HCT116 (cell line): ENCODE measurements around the gene TRMT10B. TPM values are rescaled to one million over a fixed set of nuclear protein-coding genes. Genes with fewer than 3 reads are reported as not detected.

Experiments
- ATAC-seq: fragments of 200-7000 bp; cut with Tn5 transposase; 2 replicates; pipeline ENCODE4 v1.9.1; 2020; ENCODE audit warnings: mild to moderate bottlenecking, moderate library complexity
- Bru-seq: library from RNA; stranded (reverse); fragments of 400-500 nt; gene quantifications from one replicate; lab custom pipeline; 2021; lab: Mats Ljungman, UMichigan
- BruChase-seq, 2 experiments: library from RNA; stranded (reverse); fragments of 400-500 nt; gene quantifications; one replicate each; lab custom pipeline; 2021; lab: Mats Ljungman, UMichigan
- BruUV-seq: library from RNA; stranded (reverse); fragments of 400-500 nt; replicated peaks from 2 replicates; lab custom pipeline; 2021; lab: Mats Ljungman, UMichigan
- CTCF ChIA-PET: fragments of 300-600 bp; sonication (Branson Sonifier 250); formaldehyde crosslinking; loops from one replicate; lab custom pipeline; 2021; ENCODE audit warnings: antibody characterized with exemption; lab: Charles Lee
- POLR2A ChIA-PET: fragments of 300-600, 350-600 bp; sonication (Branson Sonifier 250); formaldehyde crosslinking; loops from one replicate; lab custom pipeline; 2021; ENCODE audit warnings: antibody characterized with exemption; lab: Charles Lee
- RAD21 ChIA-PET, 2 experiments: fragments of 300-600 bp; sonication (Branson Sonifier 250); formaldehyde crosslinking; loops; one replicate each; lab custom pipeline; 2023; ENCODE audit warnings: low total read pairs in 2 of 2; ENCODE audit not compliant: uncharacterized antibody in 2 of 2, unreplicated experiment in 2 of 2, low non-redundant PET in 1 of 2; lab: Charles Lee
- DNase-seq: peaks from one replicate; pipeline ENCODE4 v3.0.0-alpha.2; 2010; ENCODE audit warnings: low read depth, low spot score
- H2AFZ ChIP-seq: fragments of 200-600 bp; shearing (Covaris generic), sonication (generic); 2 replicates; pipeline ENCODE4 v1.6.1; 2017; ENCODE audit warnings: low read depth, mixed run types, mixed read lengths, antibody characterized with exemption, low read length; ENCODE audit not compliant: poor library complexity, severe bottlenecking
- H3K27ac ChIP-seq: 2 replicates; pipeline ENCODE4 v1.5.1; 2012; ENCODE audit warnings: low read depth, low read length
- H3K27me3 ChIP-seq: fragments of 200-600 bp; sonication (generic); 2 replicates; pipeline ENCODE4 v1.6.1; 2016; ENCODE audit warnings: mixed run types, low read length, mixed read lengths; ENCODE audit not compliant: insufficient read depth
- H3K36me3 ChIP-seq, 2 experiments: fragments of 200-500 bp in 1 of 2; fragments of 200-600 bp in 1 of 2; sonication (Bioruptor generic) in 1 of 2; sonication (generic) in 1 of 2; 2 replicates each; pipeline versions ENCODE4 v1.5.1 to v1.6.1; 2014 to 2016; ENCODE audit warnings: low read length in 2 of 2, inconsistent platforms in 1 of 2, mixed read lengths in 1 of 2, mixed run types in 1 of 2; ENCODE audit not compliant: insufficient read depth in 2 of 2, control insufficient read depth in 1 of 2
- H3K4me1 ChIP-seq, 2 experiments: fragments of 200-600 bp in 1 of 2; sonication (generic) in 1 of 2; 2 replicates each; pipeline versions ENCODE4 v1.5.1 to v1.6.1; 2012 to 2017; ENCODE audit warnings: low read length in 2 of 2, inconsistent platforms in 1 of 2, mild to moderate bottlenecking in 1 of 2, mixed read lengths in 1 of 2, mixed run types in 1 of 2, moderate library complexity in 1 of 2; ENCODE audit not compliant: insufficient read depth in 2 of 2, control insufficient read depth in 1 of 2
- H3K4me2 ChIP-seq: fragments of 200-600 bp; sonication (generic); 2 replicates; pipeline ENCODE4 v1.6.1; 2017; ENCODE audit warnings: mixed run types, low read length, mixed read lengths
- H3K4me3 ChIP-seq, 2 experiments: fragments of 200-600 bp in 1 of 2; sonication (generic) in 1 of 2; replicated peaks in 1 of 2; 2 replicates each; pipeline ENCODE4 v1.5.1; 2011 to 2016; ENCODE audit warnings: low read length in 2 of 2, control low read depth in 1 of 2, low read depth in 1 of 2, mild to moderate bottlenecking in 1 of 2, mixed read lengths in 1 of 2, mixed run types in 1 of 2
- H3K79me2 ChIP-seq: fragments of 200-600 bp; sonication (generic); 2 replicates; pipeline ENCODE4 v1.6.1; 2017; ENCODE audit warnings: mild to moderate bottlenecking, mixed run types, low read length, moderate library complexity, mixed read lengths; ENCODE audit not compliant: insufficient read depth
- H3K9ac ChIP-seq: fragments of 200-600 bp; sonication (generic); 2 replicates; pipeline ENCODE4 v1.6.1; 2016; ENCODE audit warnings: low read length, mixed read lengths
- H3K9me2 ChIP-seq: fragments of 200-600 bp; sonication (generic), shearing (Covaris generic); 2 replicates; pipeline ENCODE4 v1.6.1; 2017; ENCODE audit warnings: mixed run types, mild to moderate bottlenecking, moderate library complexity; ENCODE audit not compliant: insufficient read depth
- H3K9me3 ChIP-seq, 2 experiments: fragments of 200-500 bp in 1 of 2; fragments of 200-600 bp in 1 of 2; sonication (Bioruptor generic) in 1 of 2; sonication (generic) in 1 of 2; 2 replicates each; pipeline ENCODE4 v1.6.1; 2014 to 2017; ENCODE audit warnings: low read length in 2 of 2, mixed read lengths in 2 of 2, inconsistent platforms in 1 of 2, low read depth in 1 of 2, mild to moderate bottlenecking in 1 of 2, mixed run types in 1 of 2, moderate library complexity in 1 of 2; ENCODE audit not compliant: control insufficient read depth in 1 of 2, insufficient read depth in 1 of 2
- H4K20me1 ChIP-seq: fragments of 200-600 bp; sonication (generic), shearing (Covaris generic); 2 replicates; pipeline ENCODE4 v1.6.1; 2017; ENCODE audit warnings: mixed run types, mild to moderate bottlenecking, moderate library complexity; ENCODE audit not compliant: insufficient read depth
- CEBPB ChIP-seq: IDR thresholded peaks from 2 replicates; pipeline ENCODE4 v1.6.1; 2012; ENCODE audit warnings: low read depth
- CTCF ChIP-seq, 3 experiments: fragments of 200-600 bp in 1 of 3; sonication (generic) in 1 of 3; IDR thresholded peaks in 2 of 3; conservative IDR thresholded peaks in 1 of 3; 2 replicates each; pipeline ENCODE4 v1.5.1; 2012 to 2017; ENCODE audit warnings: low read depth in 2 of 3, low read length in 2 of 3, antibody characterized with exemption in 1 of 3, borderline replicate concordance in 1 of 3, control low read depth in 1 of 3, mild to moderate bottlenecking in 1 of 3, mixed read lengths in 1 of 3, mixed run types in 1 of 3, moderate library complexity in 1 of 3; ENCODE audit not compliant: insufficient read depth in 1 of 3
- EGR1 ChIP-seq: IDR thresholded peaks from 2 replicates; pipeline ENCODE4 v1.6.1; 2012; ENCODE audit warnings: low read depth
- ELF1 ChIP-seq: IDR thresholded peaks from 2 replicates; pipeline ENCODE4 v1.6.1; 2012; ENCODE audit warnings: low read depth, borderline replicate concordance
- EZH2 ChIP-seq: fragments of 200-600 bp; sonication (generic); IDR thresholded peaks from 2 replicates; pipeline ENCODE4 v1.6.1; 2017; ENCODE audit warnings: antibody characterized with exemption, mixed run types
- FOSL1 ChIP-seq: IDR thresholded peaks from 2 replicates; pipeline ENCODE4 v1.6.1; 2012; ENCODE audit warnings: low read depth
- JUND ChIP-seq: IDR thresholded peaks from 2 replicates; pipeline ENCODE4 v1.6.1; 2012
- MAX ChIP-seq: IDR thresholded peaks from 2 replicates; pipeline ENCODE4 v1.6.1; 2012
- POLR2A ChIP-seq: IDR thresholded peaks from 2 replicates; pipeline ENCODE4 v1.7.0; 2011; ENCODE audit warnings: borderline replicate concordance; ENCODE audit not compliant: insufficient read depth, insufficient read length; ENCODE audit errors: extremely low read depth
- POLR2AphosphoS5 ChIP-seq: IDR thresholded peaks from 2 replicates; pipeline ENCODE4 v1.6.1; 2011; ENCODE audit warnings: mild to moderate bottlenecking, low read depth, low read length, moderate library complexity
- SIN3A ChIP-seq: IDR thresholded peaks from 2 replicates; pipeline ENCODE4 v1.6.1; 2012; ENCODE audit warnings: low read depth
- SP1 ChIP-seq: IDR thresholded peaks from 2 replicates; pipeline ENCODE4 v1.6.1; 2012; ENCODE audit warnings: low read depth
- SRF ChIP-seq: IDR thresholded peaks from 2 replicates; pipeline ENCODE4 v1.6.1; 2012; ENCODE audit warnings: low read depth
- ZBTB33 ChIP-seq: IDR thresholded peaks from 2 replicates; pipeline ENCODE4 v1.6.1; 2011; ENCODE audit warnings: mild to moderate bottlenecking, low read length, moderate library complexity; ENCODE audit not compliant: insufficient replicate concordance; ENCODE audit errors: extremely low read depth
- ZFX ChIP-seq: fragments of 450-650 bp; IDR thresholded peaks from 2 replicates; pipeline ENCODE4 v1.6.1; 2017
- ZNF274 ChIP-seq: fragments of 200-500 bp; sonication (Bioruptor generic); IDR thresholded peaks from 2 replicates; pipeline ENCODE4 v1.6.1; 2014; ENCODE audit warnings: mild to moderate bottlenecking, low read depth, low read length, inconsistent platforms
- intact Hi-C: fragments of 100-400 bp; cut with micrococcal nuclease; formaldehyde crosslinking; loops from 2 replicates; pipeline ENCODE4 v1.10.0; 2022
- long read RNA-seq: library from polyadenylated mRNA; unstranded; transcript quantifications from one replicate; pipeline ENCODE4 v2.0.0, GENCODE V29; 2021; ENCODE audit not compliant: unreplicated experiment
- polyA plus RNA-seq: library from polyadenylated mRNA; unstranded; fragments of >200 nt; gene quantifications from 2 replicates; pipeline ENCODE4 v1.2.1, GENCODE V29; 2012; ENCODE audit warnings: missing spikeins
- total RNA-seq: library from RNA; stranded (reverse); gene quantifications from one replicate; pipeline ENCODE4 v1.2.1, GENCODE V29; 2021; ENCODE audit not compliant: unreplicated experiment

TRMT10B gene
- total RNA-seq: 5.5 TPM
- polyA plus RNA-seq: 5.0 and 6.2 TPM in 2 replicates
- percentile 72 among the genes with signal in this experiment for Bru-seq, nascent RNA
- BruChase-seq, experiment 1, labeled RNA remaining after a 6-hour chase: percentile 61 among the genes with signal in this experiment
- BruChase-seq, experiment 2, labeled RNA remaining after a 2-hour chase: percentile 74 among the genes with signal in this experiment
- long read RNA-seq, transcript TRMT10B-201 (9 exons, 2,281 nt): major isoform, 7 of 49 reads
- long read RNA-seq, partial matches to known transcripts: 4 of 49 reads
- long read RNA-seq, other reads (novel, unspliced or antisense): 36 of 49 reads

- intact Hi-C loops: loop anchor here (10.0 kb wide), 1 partner anchor 101 kb away; no protein-coding TSS in a partner anchor
- H4K20me1 ChIP-seq: no peaks in the 10 kb centered on the region
- peak within 1 kb of the TSS; percentile 74 for H3K9ac ChIP-seq
- ChIA-PET POLR2A (no interaction called here), CTCF (no interaction called here), RAD21 (no interaction called here)
- H3K79me2 ChIP-seq: peaks cover 9% of the 10 kb centered on the region; the same call in 1 of the 2 replicates
- DNase-seq: peak; percentile 39
- H3K4me1 ChIP-seq: peaks cover 5 to 27% of the 10 kb centered on the region in 2 experiments; a peak in 3 of 4 replicates
- no peaks in the 10 kb centered on the region for H3K9me2 ChIP-seq
- peak within 1 kb of the TSS; percentile 79 to 85 for H3K4me3 ChIP-seq
- no peaks in the 10 kb centered on the region for H3K9me3 ChIP-seq
- H3K27ac ChIP-seq: peak within 1 kb of the TSS; percentile 55
- TF ChIP-seq POLR2A (no peak), EGR1 (peak; percentile 24; the same call in 1 of the 2 replicates), MAX (no peak), EZH2 (no peak), ZFX (peak; percentile 59), CEBPB (peak; percentile 71), ELF1 (peak; percentile 38; the same call in 1 of the 2 replicates), JUND (no peak), SIN3A (0 out of 2 replicates have a peak, but pooled peaks have one; percentile 20), ZNF274 (no peak), FOSL1 (no peak), ZBTB33 (no peak), SP1 (no peak), CTCF (IDR thresholded peaks at IDR 0.05 in 2 of 3, conservative IDR thresholded peaks at IDR 0.05 in 1 of 3; ENCODE audit: borderline replicate concordance in 1 of 3, insufficient read depth in 1 of 3, low read depth in 2 of 3, low read length in 2 of 3) (no peak), POLR2AphosphoS5 (peak; percentile 83), SRF (no peak)
- no peaks in the 10 kb centered on the region for H3K36me3 ChIP-seq
- peak; percentile 91 for ATAC-seq
- H3K27me3 ChIP-seq: no peaks in the 10 kb centered on the region
- TSS peak; percentile 77 for BruUV-seq
- H2AFZ ChIP-seq: peak within 1 kb of the TSS; percentile 75
- H3K4me2 ChIP-seq: peak within 1 kb of the TSS; percentile 81
Measured at GRCh38 chr9:37753489-37754190, at the start of gene TRMT10B. TSS of gene TRMT10B (plus strand) at chr9:37753805. CDS start at chr9:37761932, 8,127 bp downstream.
